KOPT-K1 (cell line): ENCODE results near the gene ZP1.

Experiments used
- H3K27ac ChIP-seq: fragments of 200-600 bp; sonication (generic); 2 replicates; pipeline ENCODE4 v1.5.1; 2016; ENCODE audit warnings: antibody characterized with exemption, mild to moderate bottlenecking, low read depth, low read length; ENCODE audit not compliant: poor library complexity, severe bottlenecking
- H3K36me3 ChIP-seq: fragments of 200-600 bp; sonication (generic); 2 replicates; pipeline ENCODE4 v1.5.1; 2017; ENCODE audit warnings: antibody characterized with exemption, mild to moderate bottlenecking, low read length, moderate library complexity; ENCODE audit not compliant: insufficient read depth
- H3K9me3 ChIP-seq: fragments of 200-600 bp; sonication (generic); 2 replicates; pipeline ENCODE4 v1.5.1; 2017; ENCODE audit warnings: antibody characterized with exemption, low read length, mild to moderate bottlenecking; ENCODE audit not compliant: insufficient read depth, poor library complexity, severe bottlenecking

The ZP1 gene

DNA sequence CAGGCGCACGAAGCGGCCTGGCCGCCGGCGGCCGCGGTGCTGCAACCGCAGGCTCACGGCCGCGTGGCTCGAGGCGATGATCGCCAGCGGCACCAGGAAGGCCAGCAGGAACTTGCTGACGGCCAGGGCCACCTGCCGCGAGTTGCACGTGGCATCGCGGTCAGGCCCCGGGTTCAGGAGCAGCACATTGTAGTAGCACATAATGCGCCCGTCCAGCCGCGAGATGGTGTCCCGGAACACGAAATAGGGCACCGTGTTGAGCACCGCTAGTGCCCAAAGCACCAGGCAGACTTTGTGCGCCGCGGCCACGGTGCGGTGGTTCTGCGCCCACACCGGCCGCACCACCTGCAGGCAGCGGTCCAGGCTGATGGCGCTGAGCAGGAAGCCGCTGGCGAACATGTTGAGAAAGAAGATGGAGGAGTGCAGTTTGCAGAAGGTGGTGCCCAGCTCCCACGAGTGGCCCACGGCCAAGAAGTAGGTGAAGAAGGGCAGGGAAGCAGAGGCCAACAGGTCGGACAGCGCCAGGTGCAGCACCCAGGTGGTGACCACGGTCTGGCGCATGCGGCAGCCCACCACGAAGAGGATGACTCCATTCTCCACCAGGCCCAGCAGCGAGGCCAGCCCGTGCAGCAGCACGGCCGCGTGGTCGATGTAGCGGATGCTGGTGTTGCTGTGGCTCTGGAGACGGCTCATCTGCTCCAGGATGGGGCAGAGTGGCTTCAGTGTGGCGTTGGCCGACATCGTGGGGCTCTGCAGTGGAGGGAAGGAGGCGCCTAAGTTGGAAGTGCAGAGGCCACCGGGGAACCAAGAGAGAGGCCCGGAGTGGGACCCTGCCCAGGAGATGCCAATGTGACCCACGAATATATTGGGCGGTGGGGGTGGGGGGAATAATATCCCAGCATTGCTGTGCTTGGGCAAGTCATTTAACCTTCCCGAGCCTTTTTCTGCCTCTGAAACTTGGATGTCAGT is 14.1 kb upstream of the ZP1 start:
- H3K9me3 ChIP-seq: no peaks in the 10 kb centered on the region
- peak overlapping the region; percentile 60 for H3K27ac ChIP-seq
- H3K36me3 ChIP-seq: peaks cover 48% of the 10 kb centered on the region

DNA sequence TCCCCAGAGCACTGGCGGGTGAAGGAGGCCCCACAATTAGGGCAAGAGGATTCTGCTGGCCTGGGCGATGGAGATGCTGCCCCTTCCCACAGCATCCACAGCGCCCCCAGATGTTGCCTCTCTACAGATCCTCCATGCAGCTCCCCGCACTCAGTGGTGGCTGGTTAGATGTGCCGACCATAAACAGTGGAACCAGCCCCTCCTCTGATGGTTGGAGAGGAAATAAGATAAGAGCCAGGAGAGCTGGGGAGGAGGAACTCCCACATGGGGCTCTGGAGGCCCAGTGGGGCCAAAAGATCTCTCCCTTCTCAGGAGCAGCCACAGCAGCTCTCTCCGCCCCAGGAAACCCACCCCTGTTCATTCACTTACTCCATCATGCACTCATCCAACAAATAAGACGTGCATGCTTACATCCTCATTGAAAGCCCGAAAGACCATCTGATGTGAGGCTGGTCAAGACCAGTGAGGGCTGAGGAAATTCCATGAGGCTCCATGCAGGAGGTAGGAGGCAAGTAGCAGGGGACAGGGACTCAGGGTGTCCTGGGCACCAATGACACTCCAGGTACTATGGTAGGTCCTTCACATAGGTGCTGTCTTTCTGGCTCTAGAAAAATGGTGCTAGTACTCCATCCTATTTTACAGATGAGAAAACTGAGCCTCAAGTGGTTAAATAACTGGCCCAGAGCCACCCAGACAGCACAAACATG is 13.0 kb upstream of the ZP1 start:
- no peaks in the 10 kb centered on the region for H3K9me3 ChIP-seq
- H3K27ac ChIP-seq: peak overlapping the region; percentile 60
- peaks cover 38% of the 10 kb centered on the region for H3K36me3 ChIP-seq

DNA sequence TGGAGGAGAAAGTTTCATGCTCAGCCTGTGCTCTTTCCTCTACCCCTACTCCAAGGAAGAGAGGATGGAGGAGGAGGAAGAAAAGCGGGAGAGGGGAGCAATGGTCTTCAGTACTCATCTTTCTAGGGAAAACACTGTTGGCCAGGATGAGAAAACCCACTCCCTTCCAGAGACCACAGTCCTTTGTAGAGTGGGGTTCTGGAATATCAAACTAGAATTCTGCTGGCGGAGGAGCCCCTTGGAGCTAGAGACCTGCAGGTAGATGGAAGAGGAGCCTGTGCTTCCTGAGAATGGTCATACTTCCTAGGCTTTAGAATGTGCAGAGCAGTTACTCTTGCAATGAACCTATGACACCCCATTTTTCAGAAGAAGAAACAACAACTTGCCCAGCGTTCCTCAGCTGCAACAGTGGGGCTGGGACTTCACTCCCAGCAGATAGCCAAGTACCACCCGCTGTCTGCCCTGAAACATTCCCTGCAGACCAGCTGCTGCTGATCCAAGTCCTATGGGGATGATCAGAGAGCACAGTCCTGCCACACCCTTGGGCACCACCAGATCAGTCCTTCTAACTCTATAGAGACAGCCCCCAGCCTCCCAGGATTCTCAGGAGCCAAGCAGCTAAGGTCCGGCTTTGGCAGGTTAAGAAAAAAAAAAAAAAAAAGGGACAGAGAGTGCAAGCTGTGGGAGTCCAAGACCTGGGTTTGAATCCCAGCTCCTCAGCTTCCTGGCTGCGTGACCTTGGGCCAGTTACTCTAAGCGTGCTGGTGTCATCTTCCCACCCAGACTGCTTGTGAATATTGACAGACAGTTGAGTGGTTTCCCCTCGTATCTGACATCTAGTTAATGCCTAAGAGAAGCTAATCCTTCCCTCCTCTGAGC is 12.3 kb upstream of the ZP1 start:
- Histone ChIP-seq H3K27ac (peak overlapping the region; percentile 60), H3K36me3 (peaks cover 30% of the 10 kb centered on the region), H3K9me3 (no peaks in the 10 kb centered on the region)

DNA sequence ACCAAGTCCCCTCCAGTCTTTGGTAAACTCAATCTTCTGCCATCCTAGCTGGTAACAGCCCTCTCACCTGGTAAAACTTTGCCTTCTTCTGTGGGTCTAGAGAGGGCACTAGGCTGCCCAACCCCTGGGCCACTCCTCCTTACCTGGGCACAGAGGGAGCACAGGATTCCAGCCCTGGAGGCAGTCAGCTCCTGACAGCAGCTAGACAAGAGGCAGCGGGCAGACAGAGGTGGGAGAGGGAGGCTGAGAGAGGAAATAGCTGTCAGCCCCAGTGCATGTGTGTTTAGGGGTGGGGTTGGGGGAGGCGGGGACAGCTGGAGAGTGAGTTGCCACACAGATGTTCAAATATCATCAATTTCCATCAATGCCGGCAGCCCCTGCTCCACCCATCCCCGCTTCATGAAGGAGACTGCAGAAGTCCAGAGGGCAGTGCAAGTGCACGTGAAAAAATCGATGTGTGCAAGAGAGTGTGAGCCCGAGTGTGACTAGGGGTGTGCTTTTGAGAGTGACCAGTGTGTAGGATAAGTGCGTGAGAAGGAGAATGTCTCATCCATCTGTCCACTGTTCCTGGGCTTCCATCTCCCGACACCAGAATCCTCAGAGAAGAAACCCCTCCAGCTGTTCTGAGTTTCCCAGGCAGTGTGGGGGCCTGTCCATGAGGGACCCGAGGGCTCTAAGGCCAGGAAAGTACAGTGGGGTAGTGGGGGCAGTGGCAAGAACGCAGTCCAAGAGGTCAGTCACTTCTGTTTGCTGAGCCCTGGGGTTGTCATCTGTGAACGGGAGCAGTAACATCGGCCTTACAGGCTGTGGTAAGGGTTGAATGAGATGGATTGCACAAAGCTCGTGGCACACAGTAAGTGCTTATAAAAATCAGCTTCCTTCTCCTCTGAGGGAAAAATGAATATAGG is 11.4 kb upstream of the ZP1 start, which contains the start of gene PTGDR2:
Gene PTGDR2, minus strand, starts transcription at position 225 of the 908 bp plus-strand sequence. CDS start 2,228 bp downstream, outside the sequence.
- no peaks in the 10 kb centered on the region for H3K9me3 ChIP-seq

DNA sequence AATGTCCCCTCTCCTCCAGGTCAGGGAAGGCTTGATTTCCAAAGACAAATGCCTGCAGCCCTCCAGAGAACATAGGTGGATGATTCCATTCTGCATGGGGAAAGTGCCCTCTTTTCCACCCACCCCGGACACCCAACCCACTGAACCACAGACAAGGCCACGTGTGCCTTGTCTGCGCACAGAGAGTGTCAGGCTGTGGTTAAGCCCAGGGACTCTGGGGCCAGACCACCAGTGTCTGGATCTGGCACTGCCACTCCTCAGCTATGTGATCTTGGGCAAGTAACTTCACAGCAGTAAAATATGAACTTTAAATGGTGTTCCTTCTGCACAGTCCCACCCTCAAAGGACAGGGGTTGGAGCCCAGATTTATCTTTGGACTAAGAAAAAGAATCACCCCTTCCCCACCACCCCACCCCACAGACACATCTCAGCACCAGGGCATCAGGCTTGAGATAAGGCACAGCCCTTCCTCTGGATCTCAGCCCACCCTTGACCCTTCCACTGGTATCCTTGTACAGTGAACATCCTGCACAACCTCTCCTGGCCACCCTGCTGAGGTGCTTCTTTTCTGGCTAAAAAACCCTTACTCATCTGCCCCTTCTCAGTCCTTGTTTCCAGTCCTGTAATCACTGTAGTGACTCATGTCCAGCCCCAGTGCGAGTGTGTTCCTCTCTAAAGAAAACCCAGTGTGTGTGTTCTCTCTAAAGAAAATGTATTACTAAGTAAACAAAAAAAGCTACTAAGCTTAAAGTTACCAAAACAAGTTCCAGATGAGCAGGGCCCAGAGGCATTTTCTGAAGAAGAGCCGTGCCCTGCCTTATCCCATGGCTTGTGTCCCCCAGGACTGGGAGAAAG is 9.7 kb upstream of the ZP1 start:
- Histone ChIP-seq H3K36me3 (peaks cover 6% of the 10 kb centered on the region; the same call in 1 of the 2 replicates), H3K27ac (peak overlapping the region; percentile 66), H3K9me3 (no peaks in the 10 kb centered on the region)

More for the DNA sequence above, 11.4 kb upstream of the ZP1 start, which contains the start of gene PTGDR2:
- peak within 1 kb of the TSS; percentile 60 for H3K27ac ChIP-seq
- H3K36me3 ChIP-seq: peaks cover 21% of the 10 kb centered on the region

DNA sequence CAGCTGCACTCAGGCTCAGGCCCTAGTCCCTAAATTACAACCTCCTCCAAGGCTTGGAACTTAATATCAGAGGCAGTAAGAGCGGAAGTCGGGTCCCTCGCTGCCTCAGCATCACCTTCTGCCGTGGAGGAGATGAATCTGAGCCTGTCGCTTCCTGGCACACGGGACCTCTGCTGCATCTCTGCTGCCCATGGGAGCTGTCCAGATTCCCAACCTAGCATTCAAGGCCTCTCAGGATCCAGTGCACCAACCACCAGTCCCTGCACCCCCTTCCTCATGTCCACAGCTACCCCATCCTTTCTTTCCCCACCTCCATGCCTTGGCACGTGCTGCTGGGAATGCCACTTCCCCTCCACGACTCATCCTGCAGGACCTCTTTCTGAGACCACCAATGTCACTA is 9.1 kb upstream of the ZP1 start:
- no peaks in the 10 kb centered on the region for H3K9me3 ChIP-seq
- peak overlapping the region; percentile 66 for H3K27ac ChIP-seq
- H3K36me3 ChIP-seq: peaks cover 3% of the 10 kb centered on the region; the same call in 1 of the 2 replicates

DNA sequence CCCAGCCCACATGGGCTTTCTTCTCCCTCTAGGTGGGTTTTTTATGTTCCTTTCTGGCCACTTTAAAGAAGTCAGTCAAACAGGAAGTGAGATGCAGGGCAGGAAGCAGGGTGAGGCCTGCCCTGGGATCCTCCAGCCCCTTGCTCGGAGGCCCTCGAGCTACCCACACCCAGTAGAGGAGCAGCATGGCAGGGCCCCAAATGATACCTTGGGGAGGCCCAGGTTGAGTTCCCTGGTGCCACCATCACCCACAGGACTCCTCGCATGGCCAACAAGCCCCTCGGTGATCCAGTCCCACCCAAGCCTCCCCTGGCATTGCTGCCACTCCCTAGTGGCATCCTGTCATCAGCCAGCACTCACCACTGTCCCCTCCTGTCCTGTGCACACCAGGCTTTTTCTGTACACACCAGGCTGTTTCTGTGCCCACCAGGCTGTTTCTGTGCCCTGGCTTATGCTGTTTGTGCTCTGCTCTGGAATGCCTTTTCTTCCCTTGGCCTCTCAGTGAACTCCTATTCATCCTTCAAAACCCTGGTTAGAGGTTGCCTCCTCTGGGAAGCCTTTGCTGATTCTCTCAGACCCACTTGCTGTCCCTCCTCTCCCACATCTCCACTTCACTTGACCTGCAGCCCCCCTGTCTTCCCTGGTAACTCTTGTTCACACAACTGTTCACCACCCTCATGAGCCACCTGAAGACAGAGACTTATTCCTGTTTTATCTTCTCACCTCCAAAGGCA is 8.4 kb upstream of the ZP1 start:
- Histone ChIP-seq H3K27ac (peak overlapping the region; percentile 66), H3K36me3 (no peaks in the 10 kb centered on the region), H3K9me3 (no peaks in the 10 kb centered on the region)

DNA sequence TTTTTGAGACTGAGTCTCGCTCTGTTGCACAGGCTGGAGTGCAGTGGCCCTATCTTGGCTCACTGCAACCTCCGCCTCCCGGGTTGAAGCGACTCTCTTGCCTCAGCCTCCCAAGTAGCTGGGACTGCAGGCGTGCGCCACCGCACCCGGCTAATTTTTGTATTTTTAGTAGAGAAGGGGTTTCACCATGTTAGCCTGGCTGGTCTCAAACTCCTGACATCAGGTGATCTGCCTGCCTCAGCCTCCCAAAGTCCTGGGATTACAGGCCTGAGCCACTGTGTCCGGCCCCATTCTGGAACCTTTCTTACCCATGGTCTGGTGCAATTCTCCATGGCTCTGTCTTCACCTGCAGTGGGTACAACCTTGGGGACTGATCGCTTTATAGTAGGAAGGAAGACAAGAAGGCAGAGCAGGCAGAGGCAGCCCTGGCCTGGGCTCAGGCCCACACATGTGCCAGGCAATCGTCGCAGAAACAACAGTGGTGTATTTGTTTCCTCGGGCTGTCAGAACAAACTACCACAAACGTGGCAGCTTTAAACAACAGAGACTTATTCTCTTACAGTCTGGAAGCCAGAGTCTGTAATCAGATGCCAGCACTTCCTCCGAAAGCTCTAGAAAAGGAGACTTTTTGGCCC is 7.6 kb upstream of the ZP1 start:
- H3K27ac ChIP-seq: peak overlapping the region; percentile 3
- H3K9me3 ChIP-seq: no peaks in the 10 kb centered on the region

DNA sequence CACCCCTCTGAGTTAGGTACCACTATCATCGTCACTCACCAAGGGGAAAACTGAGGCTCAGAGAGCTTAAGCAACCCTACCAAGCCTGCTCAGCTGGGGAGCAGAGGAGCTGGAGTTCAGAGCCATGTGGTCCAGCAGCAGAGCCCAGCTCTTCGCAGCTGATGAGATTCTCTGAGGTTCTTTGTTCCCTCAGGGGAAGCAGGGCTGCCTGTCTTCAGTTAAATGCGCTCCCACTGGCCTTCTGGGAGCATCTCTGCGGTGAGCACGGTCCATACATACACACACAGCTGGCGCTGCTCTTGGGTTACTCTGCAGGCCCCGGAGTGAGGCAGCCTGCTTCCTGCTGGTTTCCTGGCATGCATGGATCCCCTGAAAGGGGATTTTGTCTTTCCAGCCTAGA is 6.4 kb upstream of the ZP1 start:
- H3K36me3 ChIP-seq: no peaks in the 10 kb centered on the region
- H3K27ac ChIP-seq: no peak overlapping the region
- no peaks in the 10 kb centered on the region for H3K9me3 ChIP-seq

More for the DNA sequence above, 7.6 kb upstream of the ZP1 start:
- no peaks in the 10 kb centered on the region for H3K36me3 ChIP-seq

DNA sequence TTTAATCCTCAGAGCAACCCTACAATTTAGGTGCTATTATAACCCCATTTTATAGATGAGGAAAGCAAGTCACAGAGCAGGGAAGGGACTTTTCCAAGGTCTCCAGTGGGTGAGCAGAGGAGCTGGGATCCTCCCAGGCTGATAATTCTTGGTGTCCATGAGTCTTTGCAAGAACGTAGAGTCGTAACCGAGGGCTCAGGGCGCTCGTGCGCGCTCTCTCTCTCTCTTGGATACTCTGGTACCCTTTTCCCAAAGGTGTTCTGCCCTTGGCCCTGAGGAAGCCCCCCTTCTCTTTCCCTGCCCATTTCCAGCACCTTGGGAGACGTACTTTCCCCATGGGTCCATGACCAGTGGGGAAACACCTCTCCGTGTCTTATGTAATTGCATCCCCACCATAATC is 5.2 kb upstream of the ZP1 start:
- Histone ChIP-seq H3K36me3 (no peaks in the 10 kb centered on the region), H3K27ac (no peak overlapping the region), H3K9me3 (no peaks in the 10 kb centered on the region)

DNA sequence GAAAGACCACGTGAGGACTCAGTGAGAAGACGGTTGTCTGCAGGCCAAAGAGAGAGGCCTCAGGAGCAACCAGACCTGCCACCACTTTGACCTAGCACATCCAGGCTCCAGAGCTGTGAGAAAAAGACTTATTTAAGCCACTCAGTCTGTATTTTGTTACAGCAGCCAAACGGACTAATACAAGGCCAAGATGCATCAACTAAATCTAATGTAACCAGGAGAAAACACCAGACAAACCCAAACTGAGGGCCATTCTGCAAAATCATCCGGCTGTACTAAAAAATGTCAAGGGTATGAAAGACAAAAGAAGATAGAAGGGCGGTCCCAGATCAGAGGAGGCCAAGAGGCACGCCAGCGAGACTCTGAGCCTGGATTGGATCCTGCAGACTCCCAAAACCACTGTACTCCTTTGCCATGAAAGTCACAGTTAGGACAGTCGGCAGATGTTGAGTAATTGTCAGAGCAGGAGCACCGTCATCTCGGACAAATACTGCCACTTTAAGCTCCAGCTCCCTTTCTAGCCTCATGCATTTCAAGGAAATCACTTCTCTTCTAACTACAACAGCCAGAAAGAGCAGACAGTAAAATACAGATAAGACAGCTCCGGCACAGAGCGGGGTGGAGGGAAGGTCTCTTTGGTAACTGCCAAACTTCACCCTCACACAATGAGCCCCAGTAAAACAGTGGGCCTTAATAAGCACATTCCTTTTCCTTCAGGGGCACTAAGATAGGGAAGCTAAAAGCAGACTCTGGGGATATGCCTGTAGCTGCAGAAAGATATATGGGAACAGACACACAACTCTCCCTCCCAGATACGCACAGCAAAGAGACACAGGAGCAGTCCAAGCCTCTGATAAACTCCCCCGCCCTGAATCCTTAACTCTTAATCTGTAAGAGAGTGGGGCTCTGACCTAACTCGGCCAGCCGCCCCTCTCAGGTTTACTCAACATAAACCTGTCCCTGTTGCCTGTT is 3.5 kb upstream of the ZP1 start:
- Histone ChIP-seq H3K27ac (no peak overlapping the region), H3K36me3 (no peaks in the 10 kb centered on the region), H3K9me3 (no peaks in the 10 kb centered on the region)
